CMK (cell line): ENCODE measurements around the gene PCLO.

ENCODE experiments used
- DNase-seq: peaks from one replicate; pipeline ENCODE4 v3.0.0-alpha.2; 2010; ENCODE audit warnings: low read depth

The PCLO gene, protein sequence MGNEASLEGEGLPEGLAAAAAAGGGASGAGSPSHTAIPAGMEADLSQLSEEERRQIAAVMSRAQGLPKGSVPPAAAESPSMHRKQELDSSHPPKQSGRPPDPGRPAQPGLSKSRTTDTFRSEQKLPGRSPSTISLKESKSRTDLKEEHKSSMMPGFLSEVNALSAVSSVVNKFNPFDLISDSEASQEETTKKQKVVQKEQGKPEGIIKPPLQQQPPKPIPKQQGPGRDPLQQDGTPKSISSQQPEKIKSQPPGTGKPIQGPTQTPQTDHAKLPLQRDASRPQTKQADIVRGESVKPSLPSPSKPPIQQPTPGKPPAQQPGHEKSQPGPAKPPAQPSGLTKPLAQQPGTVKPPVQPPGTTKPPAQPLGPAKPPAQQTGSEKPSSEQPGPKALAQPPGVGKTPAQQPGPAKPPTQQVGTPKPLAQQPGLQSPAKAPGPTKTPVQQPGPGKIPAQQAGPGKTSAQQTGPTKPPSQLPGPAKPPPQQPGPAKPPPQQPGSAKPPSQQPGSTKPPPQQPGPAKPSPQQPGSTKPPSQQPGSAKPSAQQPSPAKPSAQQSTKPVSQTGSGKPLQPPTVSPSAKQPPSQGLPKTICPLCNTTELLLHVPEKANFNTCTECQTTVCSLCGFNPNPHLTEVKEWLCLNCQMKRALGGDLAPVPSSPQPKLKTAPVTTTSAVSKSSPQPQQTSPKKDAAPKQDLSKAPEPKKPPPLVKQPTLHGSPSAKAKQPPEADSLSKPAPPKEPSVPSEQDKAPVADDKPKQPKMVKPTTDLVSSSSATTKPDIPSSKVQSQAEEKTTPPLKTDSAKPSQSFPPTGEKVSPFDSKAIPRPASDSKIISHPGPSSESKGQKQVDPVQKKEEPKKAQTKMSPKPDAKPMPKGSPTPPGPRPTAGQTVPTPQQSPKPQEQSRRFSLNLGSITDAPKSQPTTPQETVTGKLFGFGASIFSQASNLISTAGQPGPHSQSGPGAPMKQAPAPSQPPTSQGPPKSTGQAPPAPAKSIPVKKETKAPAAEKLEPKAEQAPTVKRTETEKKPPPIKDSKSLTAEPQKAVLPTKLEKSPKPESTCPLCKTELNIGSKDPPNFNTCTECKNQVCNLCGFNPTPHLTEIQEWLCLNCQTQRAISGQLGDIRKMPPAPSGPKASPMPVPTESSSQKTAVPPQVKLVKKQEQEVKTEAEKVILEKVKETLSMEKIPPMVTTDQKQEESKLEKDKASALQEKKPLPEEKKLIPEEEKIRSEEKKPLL (N-terminal part only)

DNA sequence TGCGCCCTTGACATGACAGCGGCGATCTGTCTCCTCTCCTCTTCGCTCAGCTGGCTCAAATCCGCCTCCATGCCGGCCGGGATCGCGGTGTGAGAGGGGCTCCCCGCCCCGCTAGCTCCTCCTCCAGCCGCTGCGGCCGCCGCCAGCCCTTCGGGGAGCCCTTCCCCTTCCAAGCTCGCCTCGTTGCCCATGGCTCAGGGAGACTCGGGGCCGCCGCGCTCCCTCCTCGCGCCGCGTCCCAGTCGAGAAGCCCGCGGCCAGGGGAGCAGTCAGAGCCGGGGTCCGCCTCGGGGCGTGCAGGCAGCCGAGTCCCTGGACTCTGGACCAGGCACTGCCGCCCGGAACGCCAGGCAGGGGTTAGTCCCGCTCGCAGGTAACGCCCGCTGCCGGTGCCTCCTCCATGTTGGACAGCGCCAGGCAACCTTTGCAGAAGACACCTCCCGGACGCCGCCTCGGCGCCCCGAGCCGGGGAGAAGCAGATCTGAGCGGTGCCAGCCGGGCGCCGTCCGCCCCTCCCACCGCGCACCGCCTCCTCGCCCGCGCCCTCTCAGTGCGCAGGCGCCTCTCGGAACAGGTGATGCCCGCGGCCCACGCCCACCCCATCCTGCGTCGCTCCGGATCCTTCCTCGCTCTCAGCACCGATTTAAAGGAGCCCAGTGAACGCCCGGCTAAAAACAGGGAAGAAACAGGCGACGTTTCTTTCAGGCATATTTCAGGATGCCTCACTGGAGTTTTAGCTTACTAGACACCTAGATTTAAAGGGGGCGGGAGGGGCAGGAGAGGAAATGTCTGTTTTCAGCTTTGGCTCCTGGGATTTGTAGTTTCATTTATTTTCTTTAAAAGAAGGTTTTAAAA lies at the start of gene PCLO:
Gene PCLO, minus strand, starts transcription at position 483 of the 855 bp plus-strand sequence. Its CDS starts 292 bp downstream, at position 191.
- no peak for DNase-seq

DNA sequence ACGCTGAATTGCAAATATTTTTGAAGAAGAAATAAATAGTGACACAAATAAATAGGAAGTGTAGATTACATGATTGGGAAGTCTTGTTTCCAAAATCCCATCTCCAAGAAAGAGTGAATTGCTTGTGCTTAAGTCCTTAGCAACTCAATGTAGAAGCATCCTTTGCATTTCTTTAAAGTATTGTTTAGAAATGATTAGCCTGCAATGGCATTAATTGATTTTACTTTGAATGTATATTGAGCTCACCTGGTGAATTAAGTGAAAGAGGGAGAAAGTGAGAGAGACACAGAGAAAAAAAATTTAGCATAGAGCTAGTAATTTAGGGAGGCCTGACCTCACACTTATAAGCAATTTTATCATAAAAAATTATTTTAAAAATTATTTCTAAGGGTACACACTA lies 49.0 kb upstream of the PCLO start:
- DNase-seq: no peak

DNA sequence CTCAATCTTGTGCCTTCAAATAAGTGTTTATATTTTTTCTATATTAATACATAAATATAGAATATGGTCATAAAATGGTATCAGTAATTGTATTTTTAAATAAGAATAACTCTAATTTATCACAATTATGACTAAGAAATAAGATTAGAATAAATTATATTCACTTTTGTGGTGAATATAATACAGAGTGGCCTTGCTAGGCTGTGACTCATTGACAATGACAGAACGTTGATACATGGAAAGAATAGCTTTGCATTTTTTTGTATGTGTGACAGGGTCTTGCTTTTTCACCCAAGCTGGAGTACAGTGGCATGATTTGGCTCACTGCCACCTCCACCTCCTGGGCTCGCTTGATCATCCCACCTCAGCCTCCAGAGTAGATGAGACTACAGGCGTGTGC lies 47.8 kb upstream of the PCLO start:
- DNase-seq: no peak

DNA sequence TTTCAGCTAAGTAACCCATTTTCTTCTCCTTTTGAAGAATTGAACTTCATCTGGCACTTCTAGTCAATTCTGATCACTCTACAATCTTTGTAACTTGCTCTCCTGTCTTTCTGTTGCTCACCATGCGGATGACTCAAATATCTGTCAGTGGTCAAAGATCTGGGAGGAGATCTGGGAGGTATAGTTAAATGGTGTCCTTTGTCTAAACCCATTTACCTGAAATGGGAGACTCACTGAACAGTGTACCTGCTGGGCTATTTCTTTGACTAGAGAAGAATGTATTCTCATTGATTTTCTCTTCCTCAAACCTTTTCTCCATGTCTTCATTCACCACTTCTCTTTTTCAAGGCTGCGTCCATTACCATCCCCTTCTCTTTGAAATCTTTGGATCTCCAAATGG lies 42.0 kb upstream of the PCLO start:
- DNase-seq: no peak

DNA sequence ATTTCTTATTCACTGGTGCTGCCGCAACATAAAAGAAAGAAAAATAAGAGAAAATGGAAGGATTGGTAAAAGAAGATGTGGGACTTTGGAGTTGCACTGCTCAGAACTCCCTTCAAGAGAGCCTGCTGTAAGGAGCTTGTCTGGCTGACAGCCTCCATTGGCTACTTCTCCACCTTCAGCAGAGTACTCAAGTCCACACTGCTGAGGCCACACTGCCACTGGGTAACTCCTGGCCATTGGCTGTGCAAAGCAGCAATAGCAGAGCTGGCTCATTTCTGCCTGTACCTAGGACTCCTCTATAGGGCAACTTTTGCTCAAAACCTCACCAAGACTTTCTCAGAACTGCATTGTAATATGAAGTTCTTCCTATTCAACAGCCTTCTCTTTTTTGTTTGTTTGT lies 38.7 kb upstream of the PCLO start:
- DNase-seq: no peak

DNA sequence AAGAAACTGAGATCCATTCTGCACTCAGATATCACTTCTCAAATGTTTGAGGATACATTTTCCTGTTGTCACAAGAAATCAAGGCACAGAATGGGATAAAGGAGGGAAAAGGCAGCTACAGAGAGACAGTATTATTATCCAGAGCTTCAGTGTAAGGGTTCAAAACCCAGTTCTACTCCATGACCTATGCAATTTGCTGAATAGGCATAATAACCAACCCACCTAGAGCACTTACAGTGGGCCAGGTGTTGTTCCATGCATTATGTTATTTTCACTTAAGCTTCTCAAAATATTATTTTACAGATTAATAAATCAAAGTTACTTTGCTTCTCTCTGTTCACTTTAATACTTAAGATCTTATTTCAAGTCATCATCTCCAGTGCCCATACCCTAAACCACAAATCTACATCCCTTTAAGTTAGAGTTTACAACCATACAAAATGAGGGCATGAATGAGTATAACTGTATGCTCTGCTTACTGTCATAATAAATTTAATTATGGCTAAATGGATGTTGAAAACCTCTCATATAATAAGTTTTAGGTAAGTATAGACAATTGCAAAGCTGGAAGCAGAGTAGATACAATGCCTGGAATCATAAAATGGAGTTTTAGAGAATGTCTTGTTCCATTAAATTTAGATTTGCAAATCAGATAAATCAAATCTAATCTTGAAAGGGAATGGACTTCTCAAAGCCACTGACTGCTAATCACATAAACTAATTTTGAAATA lies 28.1 kb upstream of the PCLO start:
- DNase-seq: no peak

DNA sequence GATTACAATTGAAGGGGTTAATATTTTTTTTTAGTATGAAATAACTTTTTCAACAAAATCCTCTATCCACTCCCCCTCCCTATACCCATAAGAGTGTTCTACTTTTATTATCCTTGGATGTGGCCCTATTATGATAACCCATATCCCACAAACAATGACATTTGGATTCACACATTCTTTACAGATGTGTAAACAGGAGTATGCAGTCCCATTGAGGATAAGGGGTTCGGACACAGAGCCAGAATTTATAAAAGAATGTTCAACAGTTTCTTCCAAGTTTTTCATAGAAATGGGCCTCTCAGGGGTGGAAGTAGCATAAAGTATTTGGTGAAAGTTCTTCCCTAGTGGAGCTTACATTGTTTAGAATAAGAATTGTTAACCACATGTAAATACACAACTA lies 16.1 kb upstream of the PCLO start:
- DNase-seq: no peak

DNA sequence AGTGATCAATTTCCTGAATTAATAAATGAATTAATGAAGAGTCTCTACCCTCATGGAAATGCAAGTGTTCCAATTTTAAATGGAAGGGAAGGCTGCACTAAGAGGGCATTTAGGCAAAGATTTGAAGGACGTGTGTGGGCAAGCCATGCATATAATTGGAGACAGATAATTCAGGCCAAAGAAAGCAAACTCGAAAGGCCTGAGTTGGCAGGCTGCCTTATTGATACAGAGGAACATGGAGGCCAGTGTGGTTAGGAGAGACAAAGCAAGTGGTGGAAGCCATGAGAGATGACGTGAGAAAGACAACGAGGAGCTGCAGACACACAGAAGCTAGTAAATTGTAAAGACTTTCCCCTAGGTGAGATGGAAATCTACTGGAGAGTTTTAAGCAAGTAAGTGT lies 15.4 kb upstream of the PCLO start:
- no peak for DNase-seq

DNA sequence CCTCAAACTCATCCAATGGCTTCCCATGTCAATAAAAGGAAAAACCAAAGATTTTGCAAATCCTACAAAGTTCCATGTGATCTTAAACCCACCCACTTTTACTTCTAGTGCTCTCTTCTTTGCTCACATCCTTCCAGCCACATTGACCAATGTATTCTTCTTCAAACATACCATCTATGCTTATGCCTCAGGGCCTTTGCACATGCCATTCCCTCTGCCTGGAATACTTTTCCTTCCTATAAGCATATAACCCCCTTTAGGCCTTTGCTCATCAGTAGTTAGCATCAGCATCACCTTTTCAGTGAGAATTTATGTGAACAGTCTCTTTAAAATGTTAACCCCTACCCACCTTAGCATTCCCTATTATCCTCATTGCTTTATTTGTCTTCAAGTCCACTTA lies 11.0 kb upstream of the PCLO start:
- no peak for DNase-seq

DNA sequence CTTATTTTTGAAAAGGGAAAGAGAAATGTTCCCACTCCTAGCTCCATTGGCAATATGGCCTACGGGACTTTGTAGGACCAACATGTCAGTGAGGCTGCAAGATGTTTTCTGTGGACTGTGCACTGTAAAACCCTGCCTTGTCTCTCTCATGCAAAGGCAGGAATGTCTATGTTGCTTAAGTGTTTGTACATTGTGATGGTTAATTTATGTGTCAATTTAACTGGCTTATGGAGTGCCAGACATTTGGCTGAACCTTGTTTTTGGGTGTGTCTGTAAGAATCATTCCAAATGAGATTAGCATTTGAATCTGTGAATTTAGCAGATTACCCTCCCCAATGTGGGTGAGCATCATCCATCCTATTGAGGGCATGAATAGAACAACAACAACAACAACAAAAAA lies 4.1 kb upstream of the PCLO start:
- DNase-seq: no peak

DNA sequence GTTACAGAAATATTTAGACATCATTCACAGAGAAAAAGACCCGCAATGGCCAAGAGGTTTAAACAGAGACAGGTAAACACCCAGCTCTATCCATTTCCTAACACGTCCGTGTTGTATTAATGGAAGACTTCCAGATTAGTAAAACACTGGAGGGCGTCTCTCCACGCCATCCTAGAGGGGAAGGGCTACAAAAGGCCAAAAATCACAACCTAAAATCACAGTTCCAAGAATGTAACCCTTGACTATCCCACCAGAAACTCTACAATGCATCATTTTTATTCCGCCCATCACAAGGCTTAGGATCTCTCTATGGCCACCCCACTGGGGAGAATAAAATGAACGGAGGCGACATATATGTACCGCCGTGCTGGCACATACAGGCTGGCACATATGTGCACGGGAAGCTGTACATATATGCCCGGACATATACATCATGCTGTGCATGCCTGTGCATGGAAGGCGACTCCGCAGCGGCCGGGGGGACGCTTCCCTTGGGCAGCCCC lies 734 bp downstream of the PCLO start:
- DNase-seq: no peak

DNA sequence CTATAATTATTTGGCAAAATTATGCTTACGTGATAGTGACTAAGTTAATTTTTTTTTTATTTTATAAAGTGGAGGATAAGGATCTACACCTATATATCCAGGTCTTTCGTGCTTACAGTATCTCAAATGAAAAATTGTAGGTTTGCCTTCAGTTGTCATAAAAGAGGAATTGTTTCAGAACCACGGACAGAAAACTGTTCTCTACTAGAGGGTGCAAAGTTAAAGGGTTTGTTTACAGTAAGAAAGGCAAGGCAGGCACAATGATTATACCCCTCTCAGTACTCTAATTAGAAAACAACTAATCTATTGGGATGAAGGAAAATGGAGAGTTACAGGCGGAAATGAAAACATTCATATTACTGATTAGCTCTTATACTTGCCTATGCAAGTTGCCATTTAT lies 1.5 kb downstream of the PCLO start:
- DNase-seq: no peak

DNA sequence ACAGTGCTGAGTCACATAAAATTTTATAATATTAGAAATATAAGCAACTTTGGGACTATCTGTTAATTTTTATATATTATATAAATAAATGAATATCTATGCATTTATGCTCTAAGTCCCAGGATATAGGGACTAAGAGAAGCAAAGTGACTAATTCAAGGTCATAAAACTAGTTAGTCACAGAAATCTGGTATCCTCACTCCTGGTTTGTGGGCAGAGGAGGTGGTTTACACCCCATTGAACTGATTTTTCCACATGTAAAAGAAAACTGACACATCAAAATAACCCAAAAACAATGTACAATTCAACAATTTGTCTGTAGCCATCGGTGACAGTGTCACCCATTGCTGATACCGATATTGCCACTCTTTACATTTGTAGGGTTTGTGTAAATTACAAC lies 3.0 kb downstream of the PCLO start:
- DNase-seq: no peak

DNA sequence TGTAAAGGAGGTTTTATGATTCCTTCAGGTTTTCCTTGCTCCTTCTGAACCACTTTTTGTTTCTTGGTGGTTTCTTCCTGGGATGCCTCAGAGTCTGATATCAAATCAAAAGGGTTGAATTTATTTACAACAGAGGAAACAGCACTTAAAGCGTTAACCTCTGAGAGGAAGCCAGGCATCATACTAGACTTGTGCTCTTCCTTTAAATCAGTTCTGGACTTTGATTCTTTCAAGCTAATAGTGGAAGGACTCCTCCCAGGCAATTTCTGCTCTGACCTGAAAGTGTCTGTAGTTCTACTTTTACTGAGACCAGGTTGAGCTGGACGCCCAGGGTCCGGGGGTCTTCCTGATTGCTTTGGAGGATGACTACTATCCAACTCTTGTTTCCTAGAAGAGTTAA lies 6.7 kb downstream of the PCLO start:
- no peak for DNase-seq

DNA sequence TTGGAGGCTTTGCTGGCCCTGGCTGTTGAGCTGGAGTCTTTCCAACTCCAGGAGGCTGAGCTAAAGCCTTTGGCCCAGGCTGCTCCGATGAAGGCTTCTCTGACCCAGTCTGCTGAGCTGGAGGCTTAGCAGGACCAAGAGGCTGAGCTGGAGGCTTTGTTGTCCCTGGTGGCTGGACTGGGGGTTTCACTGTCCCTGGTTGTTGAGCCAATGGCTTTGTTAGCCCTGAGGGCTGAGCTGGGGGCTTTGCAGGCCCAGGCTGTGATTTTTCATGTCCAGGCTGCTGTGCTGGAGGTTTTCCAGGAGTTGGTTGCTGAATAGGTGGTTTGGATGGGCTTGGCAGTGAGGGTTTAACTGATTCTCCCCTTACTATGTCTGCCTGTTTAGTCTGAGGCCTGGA lies 7.3 kb downstream of the PCLO start:
- DNase-seq: no peak

DNA sequence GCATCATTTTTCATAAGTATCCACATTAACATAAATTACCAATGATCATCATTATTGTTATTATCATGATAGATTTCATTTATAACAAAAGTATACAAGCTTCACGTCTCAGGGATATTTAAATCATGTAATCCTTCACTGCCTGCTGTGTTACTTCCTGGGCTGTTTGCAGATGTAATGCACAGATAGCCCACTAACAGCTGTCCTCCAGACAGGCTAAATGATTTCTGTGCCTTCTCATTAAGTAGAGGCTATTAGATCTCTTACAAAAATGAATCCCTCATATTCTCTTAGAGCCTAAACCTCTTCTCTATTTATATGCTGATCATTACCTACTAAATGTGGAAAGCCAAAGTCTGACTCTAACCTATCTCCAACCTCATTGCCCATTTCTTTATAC lies 9.3 kb downstream of the PCLO start:
- DNase-seq: no peak

DNA sequence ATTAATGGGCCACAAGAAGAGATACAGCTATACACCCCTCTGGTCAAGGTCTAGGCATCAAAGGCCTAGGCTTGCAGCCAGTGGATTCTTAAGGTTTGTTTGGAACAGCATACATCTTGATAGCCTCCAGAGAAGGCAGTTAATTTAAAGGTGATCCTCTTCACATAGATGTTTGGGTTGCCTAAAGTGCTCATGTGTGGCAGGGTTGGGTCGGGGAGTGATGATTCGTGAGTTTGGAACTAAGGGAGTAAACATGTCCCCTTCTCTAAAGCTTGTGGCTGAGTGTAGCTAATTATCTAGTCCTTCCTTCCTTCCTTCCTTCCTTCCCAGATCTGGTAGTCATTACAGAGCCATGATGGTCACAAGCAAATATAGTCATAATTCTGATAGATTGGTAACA lies 12.4 kb downstream of the PCLO start:
- DNase-seq: no peak

DNA sequence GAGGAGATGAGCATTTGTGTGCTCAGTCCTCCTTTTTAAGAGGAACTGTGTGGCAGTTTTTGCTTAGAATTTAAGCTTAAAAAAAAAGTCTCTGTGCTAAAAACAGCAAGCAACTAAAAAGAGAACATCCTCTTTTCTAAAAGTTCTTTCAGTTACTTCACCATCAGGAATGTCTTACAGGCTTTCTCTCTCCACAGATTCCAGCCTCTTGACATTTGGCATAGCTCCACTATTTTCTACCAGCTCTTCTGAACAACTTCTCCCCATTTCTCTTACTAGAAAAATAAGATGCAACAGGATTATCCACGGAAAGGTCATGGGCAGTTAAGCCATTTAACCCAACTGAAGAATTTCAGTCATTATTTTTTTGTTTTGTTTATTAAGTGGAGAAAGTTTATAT lies 13.2 kb downstream of the PCLO start:
- no peak for DNase-seq

DNA sequence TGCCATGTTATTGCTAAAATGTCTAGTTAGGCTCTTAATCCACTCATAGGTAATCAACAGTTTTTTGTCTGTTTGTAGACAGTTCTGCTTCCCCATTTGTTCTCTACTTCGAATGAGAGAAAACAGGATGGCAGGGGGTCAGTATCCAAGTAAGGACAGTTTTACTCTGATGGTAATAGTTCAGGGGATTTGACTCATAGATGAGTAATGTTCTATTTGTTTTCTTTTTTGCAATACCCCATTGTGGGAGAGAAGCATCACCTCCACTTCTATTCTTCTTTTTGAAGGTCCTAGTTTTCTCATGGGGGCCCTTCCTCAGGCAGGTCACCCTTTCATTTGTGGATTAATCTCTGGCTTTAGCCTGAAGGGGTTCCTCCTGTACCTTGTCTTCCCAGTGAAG lies 13.9 kb downstream of the PCLO start:
- DNase-seq: no peak

DNA sequence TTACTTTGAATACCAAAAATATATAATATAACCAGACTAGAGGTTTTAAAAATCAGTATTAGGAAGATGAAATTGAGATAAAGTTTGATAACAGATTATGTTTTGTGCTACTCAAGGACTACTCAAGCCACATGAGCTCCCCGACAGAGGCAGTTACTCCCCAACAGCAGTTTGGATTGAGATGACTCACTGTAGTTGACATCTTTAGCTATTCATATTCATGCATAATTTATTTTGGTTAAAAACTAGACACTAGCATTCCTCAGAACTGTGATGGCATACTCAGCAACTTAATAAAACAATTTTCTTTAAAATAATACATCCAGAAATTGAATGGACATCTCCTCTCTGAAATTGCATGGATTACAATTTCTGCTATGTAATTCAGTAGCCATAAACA lies 19.6 kb downstream of the PCLO start:
- no peak for DNase-seq

DNA sequence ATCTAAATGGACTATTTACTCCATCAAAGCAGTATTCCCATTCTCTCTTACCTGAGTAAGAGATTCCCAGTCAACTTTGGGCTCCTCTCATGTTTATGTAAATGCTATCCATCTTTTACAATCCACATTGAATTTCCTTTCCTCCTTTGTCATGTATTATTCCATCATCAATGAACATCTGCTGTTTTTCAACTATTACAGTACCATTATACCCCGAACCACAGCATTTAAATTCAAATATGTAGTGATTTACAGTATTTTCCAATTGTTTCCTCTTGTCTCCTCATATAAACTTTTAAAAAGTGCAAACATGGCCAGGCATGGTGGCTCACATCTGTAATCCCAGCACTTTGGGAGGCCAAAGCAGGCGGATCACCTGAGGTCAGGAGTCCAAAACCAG lies 20.3 kb downstream of the PCLO start:
- no peak for DNase-seq
